GM21786 (cell line): ENCODE data around the gene CYB5R3.
"Not testable (repeated sequence)": the region's sequence is repeated elsewhere in the genome, so short reads cannot be mapped to it uniquely, and the experiment has no call there.

ENCODE experiments used
- ATAC-seq: cut with Tn5 transposase; IDR thresholded peaks from one replicate; pipeline ENCODE4 v1.9.1; 2021; ENCODE audit not compliant: unreplicated experiment

The CYB5R3 gene

DNA sequence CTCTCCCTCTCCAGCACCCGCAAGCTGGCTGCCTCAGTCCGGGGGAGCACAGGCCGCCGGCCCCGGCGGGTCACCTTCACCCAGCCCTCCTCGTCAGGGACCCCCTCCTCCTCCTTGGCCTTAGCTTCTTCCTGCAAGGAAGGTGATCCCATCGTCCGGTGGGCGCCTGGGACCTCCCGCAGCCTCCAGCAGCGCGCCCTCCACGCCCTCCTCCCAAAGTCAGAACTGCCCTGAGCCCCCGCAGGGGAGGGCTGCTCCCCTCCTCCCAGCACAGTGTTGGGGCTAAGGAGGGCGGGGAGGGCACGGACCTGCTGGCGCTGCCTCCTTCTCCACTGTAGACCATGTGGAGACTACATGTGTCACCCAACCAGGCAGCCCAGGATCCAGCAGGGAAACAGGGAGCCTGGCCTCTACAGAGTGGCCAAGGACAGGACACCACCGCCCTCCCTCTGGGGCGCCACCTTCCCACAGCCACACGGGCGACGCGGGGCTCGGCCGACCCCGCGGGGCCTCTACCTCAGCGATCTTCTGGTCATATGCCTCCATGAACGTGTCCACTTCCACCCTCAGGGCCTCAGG, 73.1 kb downstream of the CYB5R3 start:
- ATAC-seq, result not testable (repeated sequence)

DNA sequence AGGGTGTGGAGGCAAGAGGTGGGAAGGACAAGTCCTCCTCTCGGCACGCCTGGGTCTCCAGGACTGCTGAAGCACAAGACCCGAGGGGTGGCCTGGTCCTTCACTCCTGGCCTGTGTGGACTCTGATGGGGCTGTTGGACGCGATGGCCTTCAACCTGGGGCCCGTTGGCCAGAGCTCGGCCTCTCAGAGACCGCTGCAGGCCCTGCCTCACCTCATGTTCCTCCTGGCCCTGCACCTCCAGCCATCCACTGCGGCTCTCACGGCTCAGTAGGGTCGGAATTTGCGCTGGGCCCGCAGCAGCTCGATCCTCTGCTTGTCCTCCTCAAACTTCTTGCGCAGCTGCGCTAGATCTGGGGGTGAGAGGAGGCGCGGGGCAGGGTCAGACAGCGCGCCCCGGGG, 74.7 kb downstream of the CYB5R3 start:
- not testable (repeated sequence) for ATAC-seq

DNA sequence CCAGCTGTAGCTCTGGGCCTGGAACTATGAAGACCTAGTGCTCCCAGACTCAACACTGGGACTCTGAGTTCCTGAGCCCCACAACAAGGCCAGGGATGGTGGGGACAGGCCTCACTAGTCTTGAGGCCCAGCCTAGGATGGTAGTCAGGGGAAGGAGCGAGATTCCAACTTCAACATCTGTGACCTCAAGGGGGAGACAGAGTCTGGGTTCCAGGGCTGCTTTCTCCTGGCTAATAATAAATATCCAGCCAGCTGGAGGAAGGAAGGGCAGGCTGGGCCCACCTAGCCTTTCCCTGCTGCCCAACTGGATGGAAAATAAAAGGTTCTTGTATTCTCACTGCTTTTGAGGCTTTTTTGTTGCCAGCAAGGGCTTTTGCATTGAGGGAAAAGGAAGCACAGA, 75.1 kb downstream of the CYB5R3 start:
- ATAC-seq, result not testable (repeated sequence)

DNA sequence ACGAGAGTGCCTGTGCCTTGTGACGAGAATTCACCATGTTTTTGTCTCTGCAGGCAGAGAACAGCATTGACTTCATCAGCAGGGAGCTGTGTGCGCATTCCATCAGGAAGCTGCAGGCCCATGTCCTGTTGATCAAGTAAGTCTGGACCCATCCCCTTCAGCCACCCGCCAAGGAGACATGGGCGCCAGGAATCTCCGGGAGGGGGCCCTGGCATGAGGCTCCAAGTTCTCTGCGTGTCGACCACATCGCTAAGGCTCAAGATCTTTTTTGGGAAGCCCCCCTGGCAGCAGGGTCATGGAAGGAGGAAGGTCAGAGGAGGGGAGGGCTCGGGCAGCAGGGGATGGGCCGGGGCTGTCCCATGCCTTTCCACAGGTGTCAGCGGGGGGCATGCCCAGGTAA, 78.1 kb downstream of the CYB5R3 start:
- ATAC-seq, result not testable (repeated sequence)

DNA sequence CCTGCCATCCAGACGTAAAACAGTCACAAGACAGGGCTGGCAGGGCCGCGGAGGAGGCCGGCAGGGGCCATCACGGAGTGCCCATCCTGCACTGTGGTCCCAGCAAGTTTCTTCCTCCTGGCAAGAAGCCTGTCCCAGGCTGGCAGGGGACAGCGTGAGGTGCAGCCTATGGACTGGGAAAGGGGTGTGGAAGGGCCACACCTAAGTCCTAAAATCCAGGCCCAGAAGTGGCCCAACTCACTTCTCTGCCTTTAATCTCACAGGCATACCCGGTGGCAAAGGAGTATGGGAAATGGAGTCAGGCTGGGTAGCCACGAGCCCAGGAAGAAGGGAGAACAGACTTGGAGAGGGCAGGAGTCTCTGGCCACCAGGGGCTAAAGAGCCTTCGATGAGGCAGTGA, 78.6 kb downstream of the CYB5R3 start:
- not testable (repeated sequence) for ATAC-seq

DNA sequence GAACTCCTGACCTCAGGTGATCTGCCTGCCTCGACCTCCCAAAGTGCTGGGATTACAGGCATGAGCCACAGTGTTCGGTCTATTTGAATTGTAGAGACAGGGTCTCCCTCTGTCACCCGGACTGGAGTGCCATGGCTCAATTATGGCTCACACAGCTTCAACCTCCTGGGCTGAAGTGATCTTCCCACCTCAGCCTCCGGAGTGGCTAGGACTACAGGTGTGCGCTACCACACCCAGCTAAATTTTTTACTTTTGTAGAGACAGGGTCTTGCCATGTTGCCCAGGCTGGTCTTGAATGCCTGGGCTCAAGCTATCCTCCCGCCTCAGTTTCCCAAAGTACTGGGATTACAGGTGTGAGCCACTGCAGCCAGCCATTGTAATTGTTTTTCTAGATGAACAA, 81.2 kb downstream of the CYB5R3 start:
- not testable (repeated sequence) for ATAC-seq
